MG63 (cell line): ENCODE measurements around the gene POR. TPM values are rescaled to one million over a fixed set of nuclear protein-coding genes. Genes with fewer than 3 reads are reported as not detected.
"Not testable (repeated sequence)": the region's sequence is repeated elsewhere in the genome, so short reads cannot be mapped to it uniquely, and the experiment has no call there.

Source experiments
- DNase-seq: peaks from one replicate; pipeline ENCODE4 v3.0.0-alpha.2; 2020
- H3K27me3 ChIP-seq: fragments of 250-450 bp; sonication (Bioruptor Pico); 2 replicates; pipeline ENCODE4 v1.5.1; 2020; ENCODE audit warnings: mild to moderate bottlenecking, moderate library complexity
- H3K36me3 ChIP-seq: fragments of 250-450 bp; sonication (Bioruptor Pico); 2 replicates; pipeline ENCODE4 v1.5.1; 2020; ENCODE audit warnings: mild to moderate bottlenecking, moderate library complexity
- H3K4me3 ChIP-seq: fragments of 250-450 bp; sonication (Bioruptor Pico); 2 replicates; pipeline ENCODE4 v1.5.1; 2020; ENCODE audit warnings: mild to moderate bottlenecking, moderate library complexity
- H3K9me3 ChIP-seq: fragments of 250-450 bp; sonication (Bioruptor Pico); 2 replicates; pipeline ENCODE4 v1.5.1; 2020; ENCODE audit warnings: mild to moderate bottlenecking, moderate library complexity
- total RNA-seq: library from RNA; depleted of rRNA; stranded (reverse); fragments of >200 nt; shearing (Covaris generic); gene quantifications from 2 replicates; pipeline ENCODE4 v1.2.3, GENCODE V29; 2014; ENCODE audit warnings: low replicate concordance

The POR gene
- total RNA-seq, 1 experiment from 2014 or later = 23.3 TPM

GRCh38 chr7:75905785-75906604 lies 9.0 kb upstream of the POR start:
- no peaks in the 10 kb centered on the region for H3K9me3 ChIP-seq
- H3K27me3 ChIP-seq = no peaks in the 10 kb centered on the region
- DNase-seq = no peak
- H3K36me3 ChIP-seq = no peaks in the 10 kb centered on the region
- H3K4me3 ChIP-seq = no peak overlapping the region

GRCh38 chr7:75906991-75907667 lies 7.8 kb upstream of the POR start:
- Histone ChIP-seq H3K36me3 (no peaks in the 10 kb centered on the region), H3K4me3 (no peak overlapping the region), H3K9me3 (no peaks in the 10 kb centered on the region), H3K27me3 (no peaks in the 10 kb centered on the region)
- DNase-seq = no peak

- not testable (repeated sequence) for DNase-seq
Measured at GRCh38 chr7:75907668-75908039, 7.3 kb upstream of the POR start.

GRCh38 chr7:75909521-75910132 lies 5.3 kb upstream of the POR start:
- no peak for DNase-seq
- H3K27me3 ChIP-seq = no peaks in the 10 kb centered on the region
- no peaks in the 10 kb centered on the region for H3K9me3 ChIP-seq
- no peak overlapping the region for H3K4me3 ChIP-seq
- H3K36me3 ChIP-seq = no peaks in the 10 kb centered on the region

More at GRCh38 chr7:75907668-75908039, 7.3 kb upstream of the POR start:
- not testable (repeated sequence) for H3K27me3 ChIP-seq, H3K4me3 ChIP-seq, H3K9me3 ChIP-seq, H3K36me3 ChIP-seq

GRCh38 chr7:75911186-75911585 lies 3.8 kb upstream of the POR start:
- not testable (repeated sequence) for H3K4me3 ChIP-seq, H3K9me3 ChIP-seq, DNase-seq, H3K27me3 ChIP-seq, H3K36me3 ChIP-seq

- Histone ChIP-seq H3K4me3 (no peak overlapping the region), H3K9me3 (no peaks in the 10 kb centered on the region), H3K27me3 (no peaks in the 10 kb centered on the region), H3K36me3 (no peaks in the 10 kb centered on the region)
- no peak for DNase-seq
Measured at GRCh38 chr7:75913437-75913836, 1.5 kb upstream of the POR start.

- Histone ChIP-seq H3K27me3 (no peaks in the 10 kb centered on the region), H3K9me3 (no peaks in the 10 kb centered on the region), H3K4me3 (peak overlapping the region; percentile 79), H3K36me3 (no peaks in the 10 kb centered on the region)
- DNase-seq = no peak
Measured at GRCh38 chr7:75914169-75914654, 743 bp upstream of the POR start.

GRCh38 chr7:75915416-75916156 lies 631 bp downstream of the POR start:
- Histone ChIP-seq H3K4me3 (peak overlapping the region; percentile 79), H3K9me3 (no peaks in the 10 kb centered on the region), H3K27me3 (no peaks in the 10 kb centered on the region), H3K36me3 (no peaks in the 10 kb centered on the region)
- DNase-seq = no peak

GRCh38 chr7:75916259-75916658 lies 1.3 kb downstream of the POR start:
- no peaks in the 10 kb centered on the region for H3K27me3 ChIP-seq

GRCh38 chr7:75916685-75917634 lies 2.0 kb downstream of the POR start:
- no peaks in the 10 kb centered on the region for H3K36me3 ChIP-seq
- H3K4me3 ChIP-seq = no peak overlapping the region
- no peak for DNase-seq
- H3K27me3 ChIP-seq = no peaks in the 10 kb centered on the region
- no peaks in the 10 kb centered on the region for H3K9me3 ChIP-seq

More at GRCh38 chr7:75916259-75916658, 1.3 kb downstream of the POR start:
- no peak for DNase-seq
- Histone ChIP-seq H3K4me3 (peak overlapping the region; percentile 79), H3K36me3 (no peaks in the 10 kb centered on the region), H3K9me3 (no peaks in the 10 kb centered on the region)

- H3K36me3 ChIP-seq = no peaks in the 10 kb centered on the region
- H3K4me3 ChIP-seq = no peak overlapping the region
- H3K9me3 ChIP-seq = no peaks in the 10 kb centered on the region
- H3K27me3 ChIP-seq = no peaks in the 10 kb centered on the region
- DNase-seq = no peak
Measured at GRCh38 chr7:75920431-75921161, 5.6 kb downstream of the POR start.

- H3K9me3 ChIP-seq = no peaks in the 10 kb centered on the region
- H3K27me3 ChIP-seq = no peaks in the 10 kb centered on the region
- DNase-seq = no peak
- no peak overlapping the region for H3K4me3 ChIP-seq
- H3K36me3 ChIP-seq = no peaks in the 10 kb centered on the region
Measured at GRCh38 chr7:75921479-75921878, 6.5 kb downstream of the POR start.

GRCh38 chr7:75922966-75923603 lies 8.1 kb downstream of the POR start:
- H3K9me3 ChIP-seq = no peaks in the 10 kb centered on the region
- no peaks in the 10 kb centered on the region for H3K27me3 ChIP-seq
- no peak overlapping the region for H3K4me3 ChIP-seq
- H3K36me3 ChIP-seq = no peaks in the 10 kb centered on the region
- DNase-seq = no peak

- H3K9me3 ChIP-seq = no peaks in the 10 kb centered on the region
- H3K27me3 ChIP-seq = no peaks in the 10 kb centered on the region
- no peak for DNase-seq
- no peaks in the 10 kb centered on the region for H3K36me3 ChIP-seq
- H3K4me3 ChIP-seq = no peak overlapping the region
Measured at GRCh38 chr7:75924256-75924655, 9.3 kb downstream of the POR start.

- no peaks in the 10 kb centered on the region for H3K9me3 ChIP-seq
- no peak for DNase-seq
- H3K27me3 ChIP-seq = no peaks in the 10 kb centered on the region
- no peaks in the 10 kb centered on the region for H3K36me3 ChIP-seq
- H3K4me3 ChIP-seq = no peak overlapping the region
Measured at GRCh38 chr7:75924889-75925288, 9.9 kb downstream of the POR start.
